ENCODE measurements around the gene CDH13. TPM values are rescaled to one million over a fixed set of nuclear protein-coding genes. Genes with fewer than 3 reads are reported as not detected.

Gene CDH13
- total and polyA plus RNA-seq, 10 of the 15 experiments (the other 5 are each of a cell fraction or from before 2014, with no cell fraction given): under 0.01 to 0.05 TPM; not detected in 8

GRCh38 chr16:83116274-83116892 lies 489.6 kb downstream of the CDH13 start:
- in situ Hi-C loops (cut with MboI): no loop called here
- H3K27me3 ChIP-seq (replicated peaks in 1 of 2; ENCODE audit: control insufficient read depth in 2 of 2, insufficient read depth in 2 of 2, low read length in 1 of 2): no peaks in the 10 kb centered on the region
- H3K4me1 ChIP-seq (ENCODE audit: control insufficient read depth, insufficient read depth, low read length): no peaks in the 10 kb centered on the region
- H3K27ac ChIP-seq (ENCODE audit: control insufficient read depth, insufficient read depth): no peak overlapping the region
- BruUV-seq (replicated peaks): no TSS peak
- H4K20me1 ChIP-seq (ENCODE audit: control insufficient read depth, insufficient read depth): no peaks in the 10 kb centered on the region
- POLR2A ChIA-PET: no interaction called here
- CTCF ChIA-PET: no interaction called here
- SMC1A ChIA-PET (ENCODE audit: uncharacterized antibody, unreplicated experiment): no interaction called here
- TF ChIP-seq PRDM15 (CRISPR knock-in tag; IDR thresholded peaks at IDR 0.05) (no peak), MYB (IDR thresholded peaks at IDR 0.05; ENCODE audit: borderline replicate concordance, low read depth, low read length) (no peak), HDGF (IDR thresholded peaks at IDR 0.05) (no peak), BHLHE40 (IDR thresholded peaks at IDR 0.05; ENCODE audit: borderline replicate concordance in 1 of 2, low read depth in 2 of 2, low read length in 1 of 2) (no peak), RB1 (IDR thresholded peaks at IDR 0.05; ENCODE audit: borderline replicate concordance) (no peak), MEF2A (IDR thresholded peaks at IDR 0.05; ENCODE audit: insufficient read depth, low read depth, low read length) (no peak), MXI1 (IDR thresholded peaks at IDR 0.05; ENCODE audit: low read depth, low read length) (no peak), CBX5 (IDR thresholded peaks at IDR 0.05; ENCODE audit: low read depth) (no peak), HDAC6 (IDR thresholded peaks at IDR 0.05; ENCODE audit: unreplicated experiment) (no peak), ATF7 (IDR thresholded peaks at IDR 0.05; ENCODE audit: low read depth) (no peak), CHD2 (IDR thresholded peaks at IDR 0.05; ENCODE audit: borderline replicate concordance, low read depth, low read length) (no peak), SRF (IDR thresholded peaks at IDR 0.05; ENCODE audit: low read depth in 2 of 2, low read length in 2 of 2) (no peak), ZBTB33 (IDR thresholded peaks at IDR 0.05) (no peak), TAF1 (IDR thresholded peaks at IDR 0.05; ENCODE audit: borderline replicate concordance, low read depth, low read length) (no peak), SPI1 (IDR thresholded peaks at IDR 0.05; ENCODE audit: borderline replicate concordance, insufficient read depth, low read depth, low read length) (no peak), CHD4 (IDR thresholded peaks at IDR 0.05) (no peak)
- RAD21 ChIA-PET (ENCODE audit: unreplicated experiment): no interaction called here
- H3K4me3 ChIP-seq: no peak overlapping the region
- no peak overlapping the region for H3K9ac ChIP-seq (ENCODE audit: control insufficient read depth, insufficient read depth, low read length)
- no peak for ATAC-seq
- intact Hi-C loops (cut with micrococcal nuclease; ENCODE audit: unreplicated experiment): loop anchor here (5.0 kb wide), 1 partner anchor 101 kb away; no protein-coding TSS in a partner anchor
- no peak overlapping the region for H3K4me2 ChIP-seq (ENCODE audit: control insufficient read depth, insufficient read depth)
- no peak for DNase-seq (ENCODE audit: low read depth, low spot score)
- WGBS (ENCODE audit: insufficient coverage, insufficient replicate concordance, low lambda C conversion rate, missing lambda C conversion rate): 22% methylated on average over 7 of the region's 8 CpGs
- H3K79me2 ChIP-seq (ENCODE audit: control insufficient read depth, insufficient read depth, low read length): no peaks in the 10 kb centered on the region
- H3K36me3 ChIP-seq (ENCODE audit: control insufficient read depth in 2 of 2, insufficient read depth in 2 of 2, low read length in 1 of 2): no peaks in the 10 kb centered on the region
- no peaks in the 10 kb centered on the region for H3K9me3 ChIP-seq (replicated peaks; ENCODE audit: control insufficient read depth, insufficient read depth, low read length)
- H2AFZ ChIP-seq (ENCODE audit: control insufficient read depth, low read depth, low read length): no peak overlapping the region
- FAIRE-seq: no peak
